Stimulated activated CD8-positive, alpha-beta memory T cell treated with anti-CD3 and anti-CD28 coated beads, Interleukin-12 subunit alpha, Interleukin-12 subunit beta, amount 100 ng/mL, for 4 hours (primary cell): ENCODE results near the gene ERP27.

ENCODE experiments used
- DNase-seq: peaks from one replicate; pipeline ENCODE4 v3.0.0-alpha.2; 2020; ENCODE audit warnings: low read depth

Gene ERP27

DNA sequence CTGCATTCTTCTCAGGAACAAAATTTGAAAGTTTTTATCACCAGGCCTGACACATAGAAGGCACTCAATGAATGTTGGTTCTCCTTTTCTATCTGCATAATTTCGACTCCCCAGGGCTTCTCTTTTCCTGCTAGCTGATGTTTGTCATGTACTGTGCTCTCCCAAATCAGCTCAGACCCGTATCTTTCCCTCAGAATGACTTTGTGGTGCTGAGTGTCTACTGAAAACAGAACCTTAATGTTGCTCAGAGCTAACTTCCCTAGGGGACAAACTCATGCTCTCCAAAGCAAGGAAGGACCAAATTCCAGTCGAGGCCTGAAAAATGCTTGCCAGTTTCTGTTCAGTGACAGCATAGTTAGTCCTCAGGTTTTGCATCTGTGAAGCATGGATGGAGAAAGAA, 21.1 kb upstream of the ERP27 start:
- no peak for DNase-seq

DNA sequence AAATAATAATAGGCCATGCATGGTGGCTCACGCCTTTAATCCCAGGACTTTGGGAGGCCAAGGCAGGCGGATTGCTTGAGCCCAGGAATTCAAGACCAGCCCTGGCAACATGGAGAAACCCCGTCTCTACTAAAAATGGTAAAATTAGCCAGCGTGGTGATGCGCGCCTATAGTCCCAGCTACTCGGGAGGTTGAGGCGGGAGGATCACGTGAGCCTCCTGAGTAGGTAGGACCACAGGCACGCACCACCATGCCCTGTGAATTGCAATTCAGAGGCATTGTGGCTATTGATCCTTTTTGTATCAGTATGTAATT, 20.7 kb upstream of the ERP27 start:
- DNase-seq, result no peak

DNA sequence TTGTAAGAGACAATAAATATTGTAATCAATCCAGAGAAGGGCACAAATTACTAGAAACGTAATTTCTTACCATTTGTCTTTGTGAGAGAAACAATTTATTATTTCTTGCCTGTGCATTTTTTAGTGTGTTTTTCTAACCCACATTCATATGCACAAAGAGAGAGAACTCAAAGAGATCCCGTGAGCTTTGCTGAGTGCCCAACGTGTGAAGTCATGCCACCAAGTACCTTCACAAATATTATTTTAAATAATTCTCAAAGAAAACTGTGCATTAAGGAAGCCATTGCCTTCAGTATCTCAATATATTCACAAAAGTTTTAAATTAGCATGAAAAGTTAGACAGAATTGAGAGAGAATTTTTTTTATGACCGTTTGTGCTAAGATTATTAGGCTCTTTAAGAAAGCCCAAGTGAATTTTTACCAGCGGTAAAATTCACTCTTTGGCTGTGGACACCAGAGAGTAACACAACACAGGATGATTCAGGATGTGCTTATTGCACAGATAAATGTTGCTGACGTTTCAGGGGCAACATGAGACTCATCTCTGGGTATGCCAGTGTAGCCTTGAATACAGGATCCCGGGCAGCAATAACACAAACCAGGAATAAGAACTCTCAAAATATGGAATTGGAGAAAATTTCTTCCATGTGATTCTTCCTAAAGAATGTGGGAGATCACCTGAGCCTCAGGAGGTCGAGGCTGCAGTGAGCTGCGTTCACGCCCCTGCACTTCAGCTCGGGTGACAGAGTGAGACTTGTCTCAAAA, 20.2 kb upstream of the ERP27 start:
- no peak for DNase-seq

DNA sequence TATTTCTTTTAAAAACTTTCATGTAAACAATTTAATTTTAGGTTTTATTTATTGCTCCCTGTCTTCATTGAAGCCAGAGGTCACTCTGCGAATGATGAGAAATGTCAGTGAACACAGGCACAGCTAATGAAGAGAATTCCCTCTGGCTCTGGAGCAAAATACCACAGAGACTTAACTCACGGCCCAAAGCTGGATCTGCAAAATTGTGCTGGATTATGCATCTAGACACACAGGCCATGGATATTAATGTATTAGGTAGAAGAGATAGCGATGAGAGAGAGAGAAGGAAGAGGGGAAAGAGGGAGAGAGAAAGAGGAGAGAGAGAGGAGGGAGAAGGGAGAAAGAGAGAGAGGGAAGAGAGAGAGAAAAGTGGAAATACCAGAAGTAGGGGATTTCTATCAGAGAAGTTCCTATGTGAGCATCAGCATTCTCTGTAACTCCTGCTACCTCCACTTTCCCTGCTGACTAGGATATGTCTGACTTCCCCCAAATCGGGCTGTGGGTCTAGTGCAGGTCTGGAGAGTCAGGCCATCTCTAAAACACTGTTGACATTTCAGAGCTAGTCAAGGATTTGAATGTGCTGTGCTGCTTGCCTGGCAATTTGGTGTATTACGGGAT, 19.3 kb upstream of the ERP27 start:
- DNase-seq, result no peak

DNA sequence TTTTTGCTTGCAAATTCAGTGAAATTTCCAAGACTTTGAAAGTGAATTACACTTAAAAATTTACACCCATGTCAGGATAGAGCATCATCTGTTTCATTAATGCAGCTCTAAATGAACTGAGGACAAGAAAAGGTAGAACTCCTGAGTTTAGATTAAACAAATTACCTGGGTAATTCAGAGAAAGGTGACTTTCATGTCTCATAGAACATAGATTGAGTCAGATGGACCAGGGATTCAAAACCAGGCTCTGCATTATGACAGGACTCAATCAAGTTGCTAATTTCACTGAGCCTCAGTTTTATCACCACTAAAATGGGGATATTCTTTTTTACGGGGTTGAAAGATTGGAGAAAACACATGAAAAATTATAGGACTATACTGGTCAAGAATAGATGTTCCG, 18.6 kb upstream of the ERP27 start:
- no peak for DNase-seq

DNA sequence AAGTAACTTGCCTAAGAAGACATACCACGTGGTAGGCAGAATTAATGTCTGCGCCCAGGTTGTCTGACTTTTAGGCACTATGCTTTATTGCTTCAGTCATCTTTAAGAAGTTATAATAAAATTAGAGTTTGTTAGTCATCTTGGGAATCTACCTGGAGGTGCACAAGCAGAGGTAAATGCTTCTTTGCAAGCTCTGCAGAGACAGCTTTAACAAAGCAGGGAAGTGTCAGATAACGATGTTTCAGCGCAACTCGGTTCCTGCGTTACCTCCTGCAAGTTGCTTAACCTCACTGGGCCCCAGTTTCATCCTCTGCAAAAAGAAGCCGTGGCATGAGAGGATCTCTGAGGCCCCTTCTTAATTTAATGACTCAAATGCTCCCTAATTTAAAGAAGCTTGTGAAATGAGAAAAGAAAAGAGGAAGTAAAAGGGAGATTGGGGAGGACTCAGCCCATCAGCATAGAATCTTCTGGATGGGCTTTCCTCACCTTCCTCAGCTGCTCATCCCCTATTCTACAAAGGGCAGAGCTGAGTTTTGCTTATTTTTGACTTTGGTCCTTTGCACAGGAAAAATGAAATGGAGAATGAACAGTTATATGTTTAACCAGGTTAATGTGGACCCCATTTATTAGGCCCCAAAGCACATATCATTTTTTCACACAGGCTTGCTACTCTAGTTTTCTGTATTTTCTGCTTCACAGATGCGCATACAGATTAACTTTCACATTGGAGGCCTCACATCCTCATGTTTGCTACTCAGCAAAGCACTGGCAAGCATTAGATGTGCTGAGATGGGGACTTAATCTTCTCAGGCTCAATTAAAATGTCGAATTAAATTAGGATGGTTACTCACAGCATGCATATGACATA, 17.9 kb upstream of the ERP27 start:
- DNase-seq, result no peak

DNA sequence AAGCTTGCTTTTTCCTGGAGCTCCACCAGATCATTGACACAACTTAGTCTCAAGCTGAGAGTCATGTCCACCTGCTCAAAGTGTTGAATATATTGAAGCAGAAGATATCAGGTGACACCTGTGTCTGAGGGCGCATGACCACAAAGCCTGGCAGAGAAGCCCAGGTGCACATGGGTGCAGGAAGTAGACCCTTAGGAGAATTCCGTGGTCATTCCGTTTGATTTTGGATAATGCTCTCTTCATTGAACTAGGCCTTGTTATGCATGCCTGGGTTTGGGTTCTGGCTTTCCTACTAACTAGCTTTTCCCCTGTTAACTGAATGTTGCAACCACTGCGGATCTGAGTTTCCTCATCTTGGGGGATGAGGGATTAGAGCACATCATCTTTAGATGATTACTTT, 15.9 kb upstream of the ERP27 start:
- DNase-seq, result no peak

DNA sequence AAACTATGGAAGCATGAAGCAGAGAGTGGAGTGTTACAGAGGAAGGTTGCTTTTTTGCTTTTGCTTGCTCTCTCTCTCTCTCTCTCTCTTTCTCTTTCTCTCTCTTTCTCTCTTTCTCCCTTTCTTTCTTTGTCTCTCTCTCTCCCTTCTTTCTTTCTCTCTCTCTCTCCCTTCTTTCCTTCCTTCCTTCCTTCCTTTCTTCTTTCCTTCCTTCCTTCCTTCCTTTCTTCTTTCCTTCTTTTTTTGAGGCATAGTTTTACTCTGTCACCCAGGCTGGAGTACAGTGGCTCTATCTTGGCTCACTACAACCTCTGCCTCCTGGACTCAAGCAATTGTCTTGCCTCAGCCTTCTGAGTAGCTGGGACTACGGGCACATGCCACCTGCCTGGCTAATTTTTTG, 15.4 kb upstream of the ERP27 start:
- DNase-seq, result no peak

DNA sequence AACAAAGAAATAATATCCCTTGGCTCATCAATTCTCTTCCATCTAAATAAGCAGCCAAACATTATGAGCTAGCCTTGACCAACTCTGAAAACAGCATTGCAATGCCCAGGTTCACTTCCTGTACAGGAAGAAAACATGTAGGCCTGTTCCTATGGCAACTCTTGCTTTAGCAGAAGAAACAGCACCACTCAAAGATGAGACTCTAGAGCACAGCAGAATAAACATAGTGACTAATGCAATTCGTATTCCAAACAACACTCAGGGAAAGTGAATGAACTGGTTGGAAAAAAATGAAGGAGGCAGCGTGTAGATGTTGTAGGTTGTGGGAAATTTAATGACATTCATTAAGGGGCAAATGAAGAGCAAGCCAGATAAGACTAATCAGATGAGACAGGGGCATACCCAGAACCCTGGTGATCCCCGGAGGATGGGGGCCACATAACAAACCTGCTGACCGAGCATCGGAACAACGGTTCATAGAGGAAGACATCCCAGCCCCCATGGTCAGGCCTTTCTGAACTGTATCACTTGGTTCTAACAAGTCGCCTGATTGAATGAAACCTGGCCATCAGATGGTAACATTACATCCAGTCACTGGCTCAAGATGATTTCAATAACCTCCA, 14.1 kb upstream of the ERP27 start:
- DNase-seq, result no peak

DNA sequence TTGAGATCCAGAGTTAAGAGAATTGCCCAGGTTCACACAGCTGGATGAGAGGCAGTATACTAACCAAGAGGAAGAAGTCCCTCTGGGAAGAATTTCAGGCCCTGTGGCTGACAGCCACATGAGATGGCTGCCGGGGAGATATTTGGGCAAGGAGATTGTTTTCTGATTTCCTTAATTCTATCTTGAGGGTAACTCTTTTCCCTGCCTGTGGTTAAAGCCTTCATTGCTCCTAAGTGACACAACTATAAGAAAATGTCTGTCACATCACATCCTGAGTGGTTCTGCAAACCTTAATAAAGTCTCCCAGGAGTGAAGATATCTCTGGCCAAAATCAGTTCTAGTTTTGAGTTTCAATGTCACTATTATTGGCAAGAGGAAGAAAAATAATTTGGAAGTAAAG, 13.5 kb upstream of the ERP27 start:
- no peak for DNase-seq

DNA sequence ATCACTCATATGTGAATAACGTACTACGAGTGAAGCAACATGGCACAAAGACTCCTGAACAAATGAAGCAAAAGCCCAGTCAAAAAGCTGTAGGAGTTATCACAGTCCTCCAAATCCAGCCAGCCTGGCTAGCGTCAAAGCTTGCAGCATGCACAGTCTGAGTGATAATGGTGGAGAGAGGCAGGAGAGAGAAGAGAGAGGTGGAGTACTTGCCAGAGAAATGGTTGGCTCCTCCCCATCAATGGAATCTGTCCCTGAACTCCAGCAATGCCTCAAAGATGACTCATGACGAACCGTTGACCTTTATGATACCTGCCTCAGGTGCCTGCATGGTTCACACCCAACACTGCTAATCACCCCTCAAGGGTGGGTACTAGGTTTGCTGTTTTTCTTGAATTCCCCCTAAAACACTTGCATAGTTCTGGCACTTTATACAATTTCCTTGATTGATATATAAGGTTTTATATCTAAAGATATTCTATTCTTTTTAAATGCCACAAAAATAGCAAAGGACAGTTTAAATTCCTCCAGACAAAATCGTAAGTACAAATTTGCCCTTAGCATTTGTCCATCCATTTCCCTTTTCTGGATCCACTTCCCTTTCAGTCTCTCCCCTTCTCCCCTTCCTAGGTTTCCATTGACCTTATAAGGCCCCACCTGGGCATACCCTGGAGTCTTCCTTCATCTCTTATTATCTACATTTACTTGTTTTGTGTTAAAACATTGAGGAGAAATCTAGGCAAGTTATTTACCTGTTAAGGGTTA, 12.8 kb upstream of the ERP27 start:
- no peak for DNase-seq

DNA sequence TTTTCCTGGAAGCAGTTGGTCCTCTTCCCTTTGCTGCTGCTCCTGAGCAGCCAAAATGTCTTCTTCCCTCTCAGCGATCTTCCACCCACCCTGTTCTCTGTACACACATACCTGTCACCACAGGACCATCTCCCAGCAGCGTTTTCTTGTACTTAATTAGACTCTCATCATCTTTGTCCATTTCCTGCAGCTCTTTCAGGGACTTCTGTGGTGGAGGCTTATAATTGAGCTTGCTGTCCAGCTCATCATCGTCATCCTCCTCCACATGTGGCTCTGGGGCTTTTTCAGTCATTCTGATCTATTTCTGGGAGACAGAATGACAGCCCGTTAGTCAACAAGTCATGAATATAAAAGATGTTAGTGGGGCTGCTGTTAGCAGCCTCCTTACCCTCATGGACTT, 12.1 kb upstream of the ERP27 start:
- DNase-seq, result no peak

DNA sequence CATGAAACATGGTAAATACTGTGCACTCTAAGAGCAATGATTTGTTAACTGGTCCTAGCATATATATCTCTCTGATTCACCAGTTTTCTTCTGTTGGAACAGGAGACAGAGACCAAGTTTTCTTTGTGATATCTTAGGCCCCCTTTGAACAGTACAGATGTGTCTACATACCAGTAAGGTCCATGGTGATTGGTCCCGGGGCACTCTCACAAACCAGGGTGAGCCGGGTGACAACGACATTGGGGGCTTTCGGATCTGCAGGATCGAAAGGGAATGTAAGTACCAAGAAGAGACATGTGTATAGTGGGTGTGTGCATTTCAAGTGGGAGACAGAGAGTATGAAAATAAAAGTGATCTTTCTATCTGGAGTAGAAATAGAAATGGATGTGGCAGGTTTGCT, 11.3 kb upstream of the ERP27 start:
- DNase-seq, result no peak

DNA sequence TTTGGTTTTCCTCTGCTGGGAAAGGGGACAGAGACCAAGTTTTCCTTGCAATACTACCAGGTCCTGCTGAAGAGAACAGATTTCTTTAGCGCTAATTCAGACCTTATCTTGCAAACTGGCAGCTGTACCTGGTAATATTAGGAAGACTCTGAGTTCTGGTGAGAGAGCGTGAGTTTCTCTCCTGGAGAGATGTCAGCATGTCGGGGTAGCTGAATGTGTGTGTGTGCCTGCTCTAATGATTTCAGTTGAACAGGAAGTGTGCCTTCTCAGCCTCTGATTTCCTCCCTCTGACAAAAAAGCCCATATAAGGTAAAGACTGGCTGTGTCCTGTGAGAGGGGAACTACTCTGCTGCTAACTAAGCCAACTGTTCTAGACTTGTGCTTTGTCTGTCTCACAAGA, 10.3 kb upstream of the ERP27 start:
- no peak for DNase-seq

DNA sequence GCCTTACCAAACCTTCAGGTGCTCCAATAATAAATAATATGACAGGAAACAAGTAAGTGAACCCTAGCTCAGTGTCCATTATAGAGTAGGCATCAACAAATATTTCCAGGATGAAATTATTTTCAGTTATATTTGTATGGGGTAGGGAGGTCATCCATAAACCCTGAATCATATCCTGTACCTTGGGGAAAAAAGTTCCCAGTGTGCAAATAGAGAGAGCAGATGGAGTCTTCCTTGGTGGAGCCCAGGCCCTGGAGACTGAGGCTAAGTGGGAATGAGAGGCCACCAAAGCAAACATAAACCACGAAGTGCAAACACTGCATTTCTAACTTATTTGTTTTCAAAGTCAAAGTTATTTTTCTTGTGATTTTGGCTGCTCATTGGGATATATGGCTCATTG, 8.5 kb upstream of the ERP27 start:
- no peak for DNase-seq

DNA sequence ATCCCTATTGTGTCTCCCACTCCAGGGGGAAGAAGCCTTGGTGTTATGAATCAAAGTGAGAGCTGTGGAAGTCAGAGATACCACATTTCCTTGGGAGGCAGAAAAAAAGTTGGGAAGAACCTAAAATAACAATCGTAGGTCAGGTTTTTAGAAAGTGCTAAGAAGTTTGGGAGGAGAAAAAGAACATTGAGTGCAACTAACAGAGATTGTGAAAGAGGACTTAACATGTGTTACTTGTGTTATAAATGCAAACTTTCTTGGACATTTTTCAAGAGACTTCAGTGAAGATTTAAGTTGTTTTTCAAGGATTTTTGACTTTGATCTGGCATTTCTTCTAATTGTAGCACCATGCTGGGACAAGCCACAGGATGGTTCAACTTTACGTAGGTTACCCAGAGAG, 7.8 kb upstream of the ERP27 start:
- DNase-seq, result no peak

DNA sequence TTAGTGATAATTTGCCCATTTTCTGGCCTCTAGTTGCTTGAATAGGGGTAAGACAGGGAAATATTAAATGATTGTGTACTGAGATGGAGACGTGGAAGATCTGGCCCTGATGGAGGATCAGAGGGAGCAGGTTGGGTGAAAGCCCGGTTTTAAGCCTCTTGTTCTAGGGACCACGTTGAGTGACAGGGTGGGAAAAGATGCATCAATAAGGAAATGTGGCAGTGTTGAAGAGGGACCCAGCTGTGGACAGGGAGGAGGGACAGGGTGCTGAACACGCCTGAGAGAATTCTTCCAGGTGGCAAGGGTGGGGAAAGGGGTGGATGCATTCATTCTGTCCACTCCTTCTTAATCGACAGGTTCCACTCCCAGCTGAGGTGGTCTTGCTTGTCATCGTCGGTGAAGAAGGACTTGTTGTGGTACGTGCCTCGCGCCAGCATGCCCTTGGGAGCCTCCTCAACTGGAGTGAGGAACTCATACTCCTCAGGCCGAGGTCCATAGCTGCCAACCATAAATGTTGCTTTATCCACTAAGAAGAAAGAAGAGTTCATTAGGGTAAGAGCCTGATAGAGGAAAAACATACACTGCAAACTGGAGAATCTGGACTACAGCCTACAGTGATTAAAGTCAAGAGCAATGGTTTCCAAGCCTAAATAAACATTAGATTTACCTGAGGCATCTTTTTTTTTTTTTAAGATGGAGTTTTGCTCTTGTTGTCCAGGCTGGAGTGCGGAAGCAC, 4.0 kb upstream of the ERP27 start:
- no peak for DNase-seq

DNA sequence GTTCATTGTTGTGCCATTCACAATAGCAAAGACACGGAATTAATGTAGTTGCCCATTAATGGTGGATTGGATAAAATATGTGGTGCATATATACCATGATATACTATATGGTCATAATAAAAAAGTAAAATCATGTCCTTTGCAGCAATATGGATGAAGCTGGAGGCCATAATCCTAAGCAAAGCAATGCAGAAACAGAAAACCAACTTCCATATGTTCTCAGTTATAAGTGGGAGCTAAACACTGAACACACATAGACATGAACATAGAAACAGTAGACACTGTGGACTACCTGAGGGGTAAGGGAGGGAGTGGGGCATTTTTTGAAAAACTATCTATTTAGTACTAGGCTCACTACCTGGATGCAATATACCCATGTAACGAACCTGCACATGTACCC, 3.0 kb upstream of the ERP27 start:
- no peak for DNase-seq

DNA sequence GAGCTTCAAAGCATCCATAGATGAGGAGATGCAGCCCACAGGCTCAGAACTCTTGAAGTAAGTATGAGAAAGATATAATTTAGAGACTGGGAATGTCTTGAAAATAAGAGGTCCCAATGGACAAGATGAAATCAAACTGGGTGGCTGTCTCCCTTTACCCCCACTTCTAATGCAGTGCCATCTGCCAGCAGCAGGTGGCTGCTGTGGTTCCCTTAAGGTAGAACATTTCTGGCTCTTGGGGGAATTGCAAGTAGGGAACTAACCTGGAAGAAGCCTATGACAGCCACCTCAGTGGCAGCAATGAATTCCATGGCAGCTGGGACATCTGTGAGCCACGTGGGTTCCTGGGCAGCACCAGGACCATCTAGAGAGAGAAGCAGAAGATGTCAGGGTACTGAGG, 648 bp downstream of the ERP27 start:
- DNase-seq, result no peak

DNA sequence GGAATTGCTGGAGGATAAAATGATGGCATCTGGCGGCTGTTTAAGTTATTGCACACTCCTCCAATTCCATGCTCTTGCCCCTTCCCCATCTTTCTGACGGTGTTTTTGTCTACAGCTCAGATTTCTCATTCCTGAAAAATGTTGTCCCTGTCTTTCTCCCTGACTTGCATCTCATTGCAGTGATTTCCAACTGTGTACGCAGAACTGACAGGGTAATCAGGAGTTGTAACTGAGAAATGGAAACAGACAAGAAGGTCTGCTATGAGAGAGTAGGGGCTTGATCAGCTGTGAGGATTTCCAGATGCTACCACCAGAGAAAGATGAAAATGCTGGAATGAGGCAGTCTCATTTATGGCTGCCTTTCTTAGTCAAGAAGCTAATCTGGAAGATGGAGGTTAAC, 1.3 kb downstream of the ERP27 start:
- DNase-seq, result no peak

DNA sequence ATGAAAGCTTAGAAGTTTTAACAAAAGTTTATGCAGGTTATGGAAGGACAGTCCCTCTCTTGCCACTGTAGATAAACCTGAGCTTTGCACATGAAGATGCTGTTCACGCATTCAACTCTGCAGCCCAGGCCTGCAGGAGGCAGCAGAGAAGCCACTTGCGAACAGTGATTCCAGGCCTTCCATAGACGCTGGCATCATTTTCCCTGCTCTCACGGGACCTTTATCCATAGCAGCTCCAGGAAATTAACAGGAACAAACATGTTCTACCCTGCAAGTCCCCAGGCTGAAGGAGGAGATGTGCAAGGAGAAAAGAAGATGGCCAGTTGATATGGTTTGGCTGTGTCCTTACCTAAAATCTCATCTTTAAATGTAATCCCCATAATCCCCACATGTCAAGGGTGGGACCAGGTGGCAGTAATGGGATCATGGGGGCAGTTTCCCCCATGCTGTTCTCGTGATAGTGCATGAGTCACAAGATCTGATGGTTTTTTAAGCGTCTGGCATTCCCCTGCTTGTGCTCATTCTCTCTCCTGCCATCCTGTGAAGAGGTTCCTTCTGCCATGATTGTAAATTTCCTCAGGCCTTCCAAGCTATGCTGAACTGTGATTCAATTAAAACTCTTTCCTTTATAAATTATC, 2.0 kb downstream of the ERP27 start:
- DNase-seq, result no peak
